Stimulated activated CD4-positive, alpha-beta T cell treated with anti-CD3 and anti-CD28 coated beads, Interleukin-12 subunit alpha, Interleukin-12 subunit beta, amount 100 ng/mL, for 24 hours (primary cell): ENCODE measurements around the gene TMEM59.
"Not testable (repeated sequence)": the region's sequence is repeated elsewhere in the genome, so short reads cannot be mapped to it uniquely, and the experiment has no call there.

Experiments
- DNase-seq, 2 experiments: peaks; one replicate each; pipeline ENCODE4 v3.0.0-alpha.2; 2020; ENCODE audit warnings: low read depth in 2 of 2

TMEM59 gene

GRCh38 chr1:54052934-54053744 is at the start of gene TMEM59, which contains the start of gene TCEANC2:
TMEM59 (minus strand) TSS chr1:54053204; CDS start chr1:54053188, 16 bp downstream.
TCEANC2 (plus strand) TSS chr1:54053608; CDS start chr1:54054423, 815 bp downstream.
- DNase-seq, result peak; percentile 95 to 97

- no peak for DNase-seq
Measured at GRCh38 chr1:54100500-54100899, 47.5 kb upstream of the TMEM59 start.

GRCh38 chr1:54099061-54099610 is 46.1 kb upstream of the TMEM59 start:
- no peak for DNase-seq

GRCh38 chr1:54096877-54097240 is 43.9 kb upstream of the TMEM59 start:
- DNase-seq, result no peak

- DNase-seq, result no peak
Measured at GRCh38 chr1:54096227-54096876, 43.3 kb upstream of the TMEM59 start.

GRCh38 chr1:54095546-54096226 is 42.7 kb upstream of the TMEM59 start:
- no peak for DNase-seq

- not testable (repeated sequence) for DNase-seq
Measured at GRCh38 chr1:54094730-54095105, 41.7 kb upstream of the TMEM59 start.

- DNase-seq, result no peak
Measured at GRCh38 chr1:54094001-54094729, 41.2 kb upstream of the TMEM59 start.

GRCh38 chr1:54091666-54092065 is 38.7 kb upstream of the TMEM59 start:
- DNase-seq, result no peak

- no peak for DNase-seq
Measured at GRCh38 chr1:54088385-54088784, 35.4 kb upstream of the TMEM59 start.

- DNase-seq, result no peak
Measured at GRCh38 chr1:54086754-54087153, 33.8 kb upstream of the TMEM59 start.

- no peak for DNase-seq
Measured at GRCh38 chr1:54084794-54085193, 31.8 kb upstream of the TMEM59 start.

- DNase-seq, result peak; percentile 9 to 62
Measured at GRCh38 chr1:54081306-54082270, 28.6 kb upstream of the TMEM59 start.

- DNase-seq, result no peak
Measured at GRCh38 chr1:54080598-54081049, 27.6 kb upstream of the TMEM59 start.

GRCh38 chr1:54077359-54077758 is 24.4 kb upstream of the TMEM59 start:
- no peak for DNase-seq

- DNase-seq, result no peak
Measured at GRCh38 chr1:54070171-54070837, 17.3 kb upstream of the TMEM59 start.

GRCh38 chr1:54069791-54070170 is 16.8 kb upstream of the TMEM59 start:
- DNase-seq, result no peak

GRCh38 chr1:54064299-54064698 is 11.3 kb upstream of the TMEM59 start:
- DNase-seq, result no peak

GRCh38 chr1:54054438-54054749 is 1.4 kb upstream of the TMEM59 start:
- DNase-seq, result no peak
